HEK293T (cell line): ENCODE data around the gene GLYATL2.

ENCODE experiments used
- CTCF ChIA-PET: fragments of 350-600 bp; formaldehyde crosslinking; extraction: SDS; loops from one replicate; lab custom pipeline; 2021; ENCODE audit warnings: antibody characterized with exemption, inconsistent platforms; lab: Yijun Ruan, JAX
- POLR2A ChIA-PET: fragments of 350-600 bp; formaldehyde crosslinking; extraction: SDS; loops from one replicate; lab custom pipeline; 2020; ENCODE audit warnings: antibody characterized with exemption, inconsistent platforms; lab: Yijun Ruan, JAX
- DNase-seq: peaks from one replicate; pipeline ENCODE4 v3.0.0; 2012; ENCODE audit warnings: mixed read lengths; ENCODE audit errors: extremely low spot score
- ARNT ChIP-seq: fragments of 450-650 bp; IDR thresholded peaks from 2 replicates; pipeline ENCODE4 v1.6.1; 2017; ENCODE audit warnings: mild to moderate bottlenecking
- BHLHE40 ChIP-seq: fragments of 450-650 bp; IDR thresholded peaks from 2 replicates; pipeline ENCODE4 v1.6.1; 2016; ENCODE audit warnings: mild to moderate bottlenecking, moderate library complexity, borderline replicate concordance
- CTBP1 ChIP-seq: fragments of 450-650 bp; IDR thresholded peaks from 2 replicates; pipeline ENCODE4 v1.6.1; 2016; ENCODE audit warnings: borderline replicate concordance
- ELF4 ChIP-seq: fragments of 450-650 bp; IDR thresholded peaks from 2 replicates; pipeline ENCODE4 v1.6.1; 2017; ENCODE audit warnings: antibody characterized with exemption
- FOXA1 ChIP-seq: fragments of 450-650 bp; IDR thresholded peaks from 2 replicates; pipeline ENCODE4 v1.6.1; 2016; ENCODE audit warnings: mild to moderate bottlenecking
- FOXK2 ChIP-seq: fragments of 450-650 bp; IDR thresholded peaks from 2 replicates; pipeline ENCODE4 v1.6.1; 2016; ENCODE audit warnings: mild to moderate bottlenecking
- FOXM1 ChIP-seq: fragments of 450-650 bp; IDR thresholded peaks from 2 replicates; pipeline ENCODE4 v1.6.1; 2017; ENCODE audit warnings: mild to moderate bottlenecking, borderline replicate concordance
- HDGF ChIP-seq: fragments of 450-650 bp; IDR thresholded peaks from 2 replicates; pipeline ENCODE4 v1.6.1; 2017; ENCODE audit warnings: antibody characterized with exemption, borderline replicate concordance
- L3MBTL2 ChIP-seq: fragments of 450-650 bp; conservative IDR thresholded peaks from 2 replicates; pipeline ENCODE4 v1.6.1; 2016; ENCODE audit warnings: mild to moderate bottlenecking
- LEF1 ChIP-seq: fragments of 450-650 bp; IDR thresholded peaks from 2 replicates; pipeline ENCODE4 v1.6.1; 2017; ENCODE audit warnings: mild to moderate bottlenecking, borderline replicate concordance
- NFRKB ChIP-seq: fragments of 450-650 bp; IDR thresholded peaks from 2 replicates; pipeline ENCODE4 v1.6.1; 2016; ENCODE audit warnings: mild to moderate bottlenecking, moderate library complexity
- SP1 ChIP-seq: fragments of 450-650 bp; IDR thresholded peaks from 2 replicates; pipeline ENCODE4 v1.6.1; 2017
- SUZ12 ChIP-seq: fragments of 450-650 bp; IDR thresholded peaks from 2 replicates; pipeline ENCODE4 v1.6.1; 2016; ENCODE audit warnings: mild to moderate bottlenecking
- TARDBP ChIP-seq: fragments of 450-650 bp; IDR thresholded peaks from 2 replicates; pipeline ENCODE4 v1.6.1; 2016
- ZNF384 ChIP-seq: fragments of 450-650 bp; IDR thresholded peaks from 2 replicates; pipeline ENCODE4 v1.6.1; 2016
- TF ChIP-seq, protein P1 (sequence below): fragments of 450-650 bp; IDR thresholded peaks from 2 replicates; pipeline ENCODE4 v1.6.1; 2016

Gene GLYATL2

DNA sequence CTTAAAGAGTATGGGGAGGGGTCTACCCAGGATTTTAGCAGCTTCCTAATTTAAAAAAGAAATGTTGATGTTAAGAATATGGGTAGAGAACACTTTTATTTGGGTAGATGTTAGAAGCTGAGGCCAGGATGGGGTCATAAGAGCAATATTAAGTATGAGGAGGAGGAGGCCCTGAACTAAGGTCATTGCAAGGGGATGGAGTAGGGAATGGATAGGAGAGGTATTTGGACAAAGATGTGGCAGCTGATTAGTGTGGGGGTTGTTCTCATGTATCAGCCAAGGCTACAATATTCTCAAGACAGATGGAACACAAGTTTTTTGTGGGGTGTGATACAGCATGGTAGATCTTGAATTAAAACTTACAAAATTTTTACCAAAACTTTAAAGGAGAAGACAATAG is 35.7 kb upstream of the GLYATL2 start:
- ChIA-PET CTCF (no interaction called here), POLR2A (no interaction called here)
- TF ChIP-seq, protein P1, sequence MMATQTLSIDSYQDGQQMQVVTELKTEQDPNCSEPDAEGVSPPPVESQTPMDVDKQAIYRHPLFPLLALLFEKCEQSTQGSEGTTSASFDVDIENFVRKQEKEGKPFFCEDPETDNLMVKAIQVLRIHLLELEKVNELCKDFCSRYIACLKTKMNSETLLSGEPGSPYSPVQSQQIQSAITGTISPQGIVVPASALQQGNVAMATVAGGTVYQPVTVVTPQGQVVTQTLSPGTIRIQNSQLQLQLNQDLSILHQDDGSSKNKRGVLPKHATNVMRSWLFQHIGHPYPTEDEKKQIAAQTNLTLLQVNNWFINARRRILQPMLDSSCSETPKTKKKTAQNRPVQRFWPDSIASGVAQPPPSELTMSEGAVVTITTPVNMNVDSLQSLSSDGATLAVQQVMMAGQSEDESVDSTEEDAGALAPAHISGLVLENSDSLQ = no peak
- TF ChIP-seq NFRKB (no peak), ELF4 (no peak), SP1 (no peak), FOXA1 (no peak)
- no peak for DNase-seq

DNA sequence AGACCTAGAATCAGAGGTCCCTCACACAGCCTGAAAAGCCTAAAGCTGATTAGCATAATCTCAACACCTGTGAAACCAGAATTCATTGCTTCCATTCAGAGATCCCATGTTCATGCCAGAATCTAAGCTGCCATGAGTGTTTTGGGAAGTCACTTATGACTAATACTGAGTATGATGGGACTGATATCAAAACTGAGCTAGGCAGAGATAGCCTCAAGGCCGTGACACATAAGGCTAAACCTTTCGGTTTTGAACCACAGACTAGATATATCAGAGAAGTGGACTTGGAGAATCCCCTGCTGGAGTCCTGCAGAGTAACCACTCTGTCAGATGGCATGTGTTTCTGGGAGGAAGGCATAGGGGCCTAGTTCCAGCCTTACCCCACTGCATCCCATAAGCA is 23.1 kb upstream of the GLYATL2 start:
- ChIA-PET CTCF (no interaction called here), POLR2A (no interaction called here)
- TF ChIP-seq FOXK2 = no peak
- no peak for TF ChIP-seq NFRKB
- no peak for TF ChIP-seq BHLHE40
- no peak for TF ChIP-seq SUZ12
- TF ChIP-seq ELF4 = no peak
- TF ChIP-seq ARNT = no peak
- no peak for TF ChIP-seq CTBP1
- no peak for TF ChIP-seq ZNF384
- DNase-seq = no peak

DNA sequence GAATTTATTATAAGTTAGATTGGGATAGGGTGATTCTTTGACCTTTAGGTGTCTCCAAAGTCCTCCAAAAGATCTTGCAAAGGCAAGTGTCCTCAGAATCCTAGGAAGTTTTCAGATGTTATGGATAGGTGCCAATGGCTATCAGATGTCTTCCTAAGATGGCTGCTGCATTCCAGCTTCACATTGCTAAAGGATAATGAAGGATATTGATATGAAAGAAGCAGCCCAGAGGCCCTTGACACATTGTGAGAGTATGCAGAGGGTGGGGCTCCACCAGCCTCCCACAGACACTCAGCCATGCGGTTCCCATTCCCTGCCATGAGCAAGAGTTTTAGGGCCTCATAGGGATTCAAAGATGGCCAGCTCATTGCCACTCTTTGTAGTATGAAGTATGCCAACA is 22.3 kb upstream of the GLYATL2 start:
- POLR2A ChIA-PET = no interaction called here
- CTCF ChIA-PET = no interaction called here
- DNase-seq = no peak

DNA sequence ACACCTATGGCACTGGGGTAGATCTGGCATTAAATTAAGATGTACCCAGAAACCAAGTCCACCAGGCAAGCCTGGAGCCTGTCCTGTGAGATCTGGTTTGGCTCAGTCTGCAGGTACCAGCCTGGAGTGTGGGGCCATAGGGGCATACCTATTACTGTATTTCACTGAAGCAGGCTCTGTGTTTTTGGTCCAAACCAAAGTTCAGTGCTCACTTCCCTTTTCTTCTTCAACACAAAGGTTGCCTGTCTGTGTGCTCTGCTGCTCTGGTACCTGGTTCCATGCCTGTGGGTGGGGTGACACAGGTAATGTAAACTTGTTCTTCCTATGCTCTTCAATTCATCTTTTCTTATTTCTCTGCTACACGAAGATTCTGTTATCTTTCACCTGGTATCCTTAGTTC is 19.8 kb upstream of the GLYATL2 start:
- CTCF ChIA-PET = no interaction called here
- POLR2A ChIA-PET = no interaction called here
- DNase-seq = no peak
- TF ChIP-seq NFRKB = no peak
- TF ChIP-seq LEF1 = no peak
- no peak for TF ChIP-seq ARNT
- TF ChIP-seq FOXM1 = no peak
- TF ChIP-seq HDGF = no peak
- no peak for TF ChIP-seq BHLHE40
- no peak for TF ChIP-seq L3MBTL2
- TF ChIP-seq SP1 = no peak
- TF ChIP-seq CTBP1 = no peak
- TF ChIP-seq ELF4 = no peak
- no peak for TF ChIP-seq TARDBP
- TF ChIP-seq FOXK2 = no peak
- TF ChIP-seq ZNF384 = no peak
- TF ChIP-seq SUZ12 = no peak

More for the DNA sequence above, 22.3 kb upstream of the GLYATL2 start:
- TF ChIP-seq, protein P1 = no peak
- TF ChIP-seq SUZ12 (no peak), FOXM1 (no peak), FOXA1 (no peak), L3MBTL2 (no peak), LEF1 (no peak)

DNA sequence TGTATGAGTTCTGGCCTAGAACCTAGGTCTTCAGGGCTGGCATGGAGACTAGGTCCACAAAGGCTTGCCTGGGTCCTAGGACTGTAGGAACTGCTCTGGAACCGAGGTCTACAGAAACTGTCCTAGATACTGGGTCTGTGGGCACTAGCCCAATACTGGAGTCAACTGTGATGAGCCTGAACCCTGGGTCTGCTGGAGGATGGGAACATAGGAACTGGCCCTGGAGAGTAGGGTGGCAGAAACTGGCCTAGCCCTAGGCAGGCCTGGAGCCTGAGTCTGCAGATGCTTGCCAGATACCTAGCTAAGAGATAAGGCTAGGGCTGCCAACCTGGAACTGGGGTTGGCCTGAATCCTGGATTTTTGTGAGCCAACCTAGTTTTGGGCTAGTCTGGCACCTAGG is 19.2 kb upstream of the GLYATL2 start:
- POLR2A ChIA-PET = no interaction called here
- CTCF ChIA-PET = no interaction called here
- no peak for TF ChIP-seq ARNT
- no peak for TF ChIP-seq FOXM1
- TF ChIP-seq SP1 = no peak
- TF ChIP-seq, protein P1 = no peak
- TF ChIP-seq TARDBP = no peak
- no peak for TF ChIP-seq SUZ12
- no peak for TF ChIP-seq FOXK2
- no peak for TF ChIP-seq ELF4
- no peak for TF ChIP-seq BHLHE40
- TF ChIP-seq NFRKB = no peak
- no peak for TF ChIP-seq HDGF
- no peak for TF ChIP-seq CTBP1
- DNase-seq = no peak

DNA sequence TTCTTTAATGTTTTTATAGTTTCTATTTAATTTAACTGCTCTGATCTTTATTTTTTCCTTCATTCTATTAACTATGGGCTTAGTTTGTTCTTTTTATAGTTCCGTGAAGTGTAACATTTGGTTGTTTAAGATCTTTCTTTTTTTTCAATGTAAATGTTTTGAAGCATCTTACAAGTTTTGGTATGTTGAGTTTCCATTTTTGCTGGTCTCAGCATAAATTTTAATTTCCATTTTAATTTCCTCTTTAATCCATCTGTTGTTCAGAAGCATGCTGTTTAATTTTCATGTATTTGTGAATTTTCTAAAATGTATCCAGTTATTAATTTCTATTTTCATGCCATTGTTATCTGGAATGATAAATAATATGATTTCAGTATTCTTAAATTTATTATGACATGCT is 17.0 kb upstream of the GLYATL2 start:
- POLR2A ChIA-PET = no interaction called here
- TF ChIP-seq L3MBTL2 (no peak), FOXK2 (no peak), HDGF (no peak), FOXA1 (no peak), CTBP1 (no peak), FOXM1 (no peak), ELF4 (no peak), BHLHE40 (no peak), LEF1 (no peak), SP1 (no peak), ZNF384 (no peak), NFRKB (no peak), ARNT (no peak), TARDBP (no peak), SUZ12 (no peak)
- TF ChIP-seq, protein P1 = no peak
- DNase-seq = no peak
- CTCF ChIA-PET = no interaction called here
